Neural cell (in vitro differentiated cells): Measurements from ENCODE around the gene SPIN1.

Experiments used
- EP300 ChIP-seq: fragments of 450-650 bp; conservative IDR thresholded peaks from 2 replicates; pipeline ENCODE4 v1.6.1; 2014; ENCODE audit warnings: antibody characterized with exemption, mild to moderate bottlenecking, moderate library complexity; ENCODE audit not compliant: poor library complexity, severe bottlenecking
- EZH2 ChIP-seq: fragments of 200-600, 300-800 bp; shearing (Covaris generic), sonication (generic); IDR thresholded peaks from 2 replicates; pipeline ENCODE4 v1.6.1; 2014; ENCODE audit warnings: antibody characterized with exemption, low read length, borderline replicate concordance, mild to moderate bottlenecking; ENCODE audit not compliant: insufficient read depth, poor library complexity, severe bottlenecking
- POLR2AphosphoS5 ChIP-seq: IDR thresholded peaks from 2 replicates; pipeline ENCODE4 v1.6.1; 2012
- RAD21 ChIP-seq: fragments of 450-650 bp; conservative IDR thresholded peaks from 2 replicates; pipeline ENCODE4 v1.6.1; 2014; ENCODE audit warnings: antibody characterized with exemption, mild to moderate bottlenecking, moderate library complexity
- TF ChIP-seq, protein P1 (sequence below): fragments of 450-650 bp; IDR thresholded peaks from 2 replicates; pipeline ENCODE4 v1.5.1; 2014; ENCODE audit warnings: antibody characterized with exemption, mild to moderate bottlenecking, moderate library complexity; ENCODE audit not compliant: poor library complexity, severe bottlenecking
- TF ChIP-seq, protein P2 (sequence below): IDR thresholded peaks from 2 replicates; pipeline ENCODE4 v1.6.1; 2012; ENCODE audit warnings: borderline replicate concordance

DNA sequence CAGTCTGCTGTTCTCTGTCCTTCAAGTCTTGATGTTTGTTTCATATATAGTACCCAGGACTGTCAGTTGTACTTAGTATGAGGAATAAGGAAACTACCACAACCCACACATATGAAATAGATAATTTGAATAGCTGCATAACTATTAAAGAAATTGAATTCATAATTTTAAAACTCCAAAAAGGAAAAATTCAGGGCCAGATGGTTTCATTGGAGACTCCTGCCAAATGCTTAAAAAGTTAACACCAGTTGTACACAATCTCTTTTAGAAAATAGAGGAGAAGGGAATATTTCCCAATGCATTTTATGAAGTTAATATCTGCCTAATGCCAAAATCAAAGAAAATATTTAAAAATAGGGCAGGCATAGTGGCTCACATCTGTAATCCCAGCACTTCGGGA, 24.6 kb upstream of the SPIN1 start:
- TF ChIP-seq RAD21 (no peak), POLR2AphosphoS5 (no peak), EZH2 (no peak), EP300 (no peak)
- TF ChIP-seq, protein P1, sequence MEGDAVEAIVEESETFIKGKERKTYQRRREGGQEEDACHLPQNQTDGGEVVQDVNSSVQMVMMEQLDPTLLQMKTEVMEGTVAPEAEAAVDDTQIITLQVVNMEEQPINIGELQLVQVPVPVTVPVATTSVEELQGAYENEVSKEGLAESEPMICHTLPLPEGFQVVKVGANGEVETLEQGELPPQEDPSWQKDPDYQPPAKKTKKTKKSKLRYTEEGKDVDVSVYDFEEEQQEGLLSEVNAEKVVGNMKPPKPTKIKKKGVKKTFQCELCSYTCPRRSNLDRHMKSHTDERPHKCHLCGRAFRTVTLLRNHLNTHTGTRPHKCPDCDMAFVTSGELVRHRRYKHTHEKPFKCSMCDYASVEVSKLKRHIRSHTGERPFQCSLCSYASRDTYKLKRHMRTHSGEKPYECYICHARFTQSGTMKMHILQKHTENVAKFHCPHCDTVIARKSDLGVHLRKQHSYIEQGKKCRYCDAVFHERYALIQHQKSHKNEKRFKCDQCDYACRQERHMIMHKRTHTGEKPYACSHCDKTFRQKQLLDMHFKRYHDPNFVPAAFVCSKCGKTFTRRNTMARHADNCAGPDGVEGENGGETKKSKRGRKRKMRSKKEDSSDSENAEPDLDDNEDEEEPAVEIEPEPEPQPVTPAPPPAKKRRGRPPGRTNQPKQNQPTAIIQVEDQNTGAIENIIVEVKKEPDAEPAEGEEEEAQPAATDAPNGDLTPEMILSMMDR = no peak
- TF ChIP-seq, protein P2, sequence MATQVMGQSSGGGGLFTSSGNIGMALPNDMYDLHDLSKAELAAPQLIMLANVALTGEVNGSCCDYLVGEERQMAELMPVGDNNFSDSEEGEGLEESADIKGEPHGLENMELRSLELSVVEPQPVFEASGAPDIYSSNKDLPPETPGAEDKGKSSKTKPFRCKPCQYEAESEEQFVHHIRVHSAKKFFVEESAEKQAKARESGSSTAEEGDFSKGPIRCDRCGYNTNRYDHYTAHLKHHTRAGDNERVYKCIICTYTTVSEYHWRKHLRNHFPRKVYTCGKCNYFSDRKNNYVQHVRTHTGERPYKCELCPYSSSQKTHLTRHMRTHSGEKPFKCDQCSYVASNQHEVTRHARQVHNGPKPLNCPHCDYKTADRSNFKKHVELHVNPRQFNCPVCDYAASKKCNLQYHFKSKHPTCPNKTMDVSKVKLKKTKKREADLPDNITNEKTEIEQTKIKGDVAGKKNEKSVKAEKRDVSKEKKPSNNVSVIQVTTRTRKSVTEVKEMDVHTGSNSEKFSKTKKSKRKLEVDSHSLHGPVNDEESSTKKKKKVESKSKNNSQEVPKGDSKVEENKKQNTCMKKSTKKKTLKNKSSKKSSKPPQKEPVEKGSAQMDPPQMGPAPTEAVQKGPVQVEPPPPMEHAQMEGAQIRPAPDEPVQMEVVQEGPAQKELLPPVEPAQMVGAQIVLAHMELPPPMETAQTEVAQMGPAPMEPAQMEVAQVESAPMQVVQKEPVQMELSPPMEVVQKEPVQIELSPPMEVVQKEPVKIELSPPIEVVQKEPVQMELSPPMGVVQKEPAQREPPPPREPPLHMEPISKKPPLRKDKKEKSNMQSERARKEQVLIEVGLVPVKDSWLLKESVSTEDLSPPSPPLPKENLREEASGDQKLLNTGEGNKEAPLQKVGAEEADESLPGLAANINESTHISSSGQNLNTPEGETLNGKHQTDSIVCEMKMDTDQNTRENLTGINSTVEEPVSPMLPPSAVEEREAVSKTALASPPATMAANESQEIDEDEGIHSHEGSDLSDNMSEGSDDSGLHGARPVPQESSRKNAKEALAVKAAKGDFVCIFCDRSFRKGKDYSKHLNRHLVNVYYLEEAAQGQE = no peak
